Fibroblast of peridontal ligament (primary cell): ENCODE measurements around the gene CCSER1.
"Not testable (repeated sequence)": the region's sequence is repeated elsewhere in the genome, so short reads cannot be mapped to it uniquely, and the experiment has no call there.

Experiments used
- DNase-seq: peaks from one replicate; pipeline ENCODE4 v3.0.0-alpha.2; 2010; ENCODE audit errors: extremely low read depth

Gene CCSER1

DNA sequence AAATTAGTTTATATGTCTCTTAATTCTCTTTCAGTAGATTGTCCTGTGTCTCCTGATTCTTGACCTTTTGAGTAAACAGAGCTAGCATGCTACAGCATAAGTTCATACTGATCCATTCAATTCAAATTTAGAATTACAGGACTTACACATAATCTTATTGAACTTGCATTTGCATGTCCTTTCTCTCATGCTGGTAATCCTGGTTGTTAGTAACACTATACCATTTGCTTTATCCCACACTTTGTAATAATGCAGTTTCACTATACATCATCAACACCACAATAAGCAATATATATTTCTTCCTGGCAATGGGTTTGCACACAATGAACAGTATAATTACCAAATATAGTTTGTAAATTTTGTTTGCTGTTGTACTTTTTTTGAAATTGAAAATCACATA is 1239.4 kb downstream of the CCSER1 start:
- DNase-seq: no peak

GRCh38 chr4:91369116-91369515 is 1241.9 kb downstream of the CCSER1 start:
- no peak for DNase-seq

DNA sequence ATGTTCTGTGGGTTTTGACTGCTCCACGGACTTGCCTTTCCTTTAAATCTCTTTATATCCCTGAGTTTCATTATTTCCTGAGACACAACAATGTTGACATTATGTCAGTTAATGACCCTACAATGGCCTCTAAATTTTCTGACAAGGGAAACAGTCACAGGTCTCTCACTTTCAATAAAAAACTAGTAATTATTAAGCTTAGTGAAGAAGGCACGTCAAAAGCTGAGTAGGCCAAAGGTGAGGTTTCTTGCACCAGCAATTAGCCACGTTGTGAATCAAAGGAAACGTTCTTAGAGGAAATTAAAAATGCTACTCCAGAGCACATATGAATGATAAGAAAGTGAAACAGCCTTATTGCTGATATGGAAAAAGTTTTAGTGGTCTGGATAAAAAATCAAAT is 1246.4 kb downstream of the CCSER1 start:
- DNase-seq: no peak

GRCh38 chr4:91405431-91405830 is 1278.2 kb downstream of the CCSER1 start:
- DNase-seq: not testable (repeated sequence)

DNA sequence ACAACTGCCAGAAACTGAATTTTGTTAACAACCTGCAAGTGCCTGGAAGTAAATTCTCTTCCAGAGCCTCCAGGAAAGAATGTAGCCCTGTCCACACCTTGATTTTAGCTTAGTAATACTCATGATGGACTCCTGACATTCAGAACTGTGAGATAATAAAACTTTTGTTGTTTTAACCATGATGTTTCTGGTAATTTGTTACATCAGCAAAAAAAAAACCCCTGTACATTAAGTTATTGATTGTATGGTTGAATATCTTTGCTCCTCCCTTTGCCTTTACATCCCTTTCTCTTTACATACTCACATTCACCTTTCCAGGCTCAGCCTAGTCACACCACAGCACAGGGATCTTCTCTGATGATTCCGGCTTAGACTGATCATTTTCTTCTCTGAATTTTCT is 1294.8 kb downstream of the CCSER1 start:
- DNase-seq: no peak

DNA sequence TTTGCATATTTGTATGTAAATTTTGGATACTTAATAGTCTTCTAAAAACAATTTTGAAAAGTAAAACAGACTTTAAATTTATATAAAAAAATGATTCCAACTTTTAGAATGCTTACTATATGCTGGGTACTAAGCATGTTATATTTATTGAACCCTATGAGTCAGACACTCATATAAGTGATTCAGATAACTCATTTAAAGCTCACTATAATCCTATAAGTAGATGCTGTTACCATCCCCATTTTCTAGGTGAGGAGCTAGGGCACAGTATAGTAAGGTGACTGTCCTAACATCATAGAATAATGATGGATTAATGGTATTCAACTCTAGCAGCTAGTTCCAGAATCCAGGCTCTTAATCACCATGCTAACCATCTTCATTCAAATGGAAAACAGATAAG is 1299.5 kb downstream of the CCSER1 start:
- DNase-seq: no peak

DNA sequence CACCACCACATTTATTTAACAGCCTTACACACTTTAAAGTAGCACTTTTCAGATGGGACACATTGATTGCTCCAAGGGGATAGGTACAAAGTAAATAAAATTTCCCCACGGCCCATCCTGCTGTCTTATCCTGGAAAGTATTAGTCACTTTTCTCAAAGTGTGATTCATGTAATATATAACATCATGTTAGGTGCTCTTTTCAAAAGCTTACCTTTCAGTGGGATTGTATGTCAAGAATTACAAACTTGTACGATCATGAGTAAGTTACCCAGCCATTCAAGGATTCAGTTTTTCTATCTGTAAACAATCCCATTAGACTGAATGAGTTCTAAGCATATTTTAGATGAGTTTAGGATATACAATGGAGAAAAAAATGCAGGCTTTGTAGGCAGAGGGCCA is 1300.0 kb downstream of the CCSER1 start:
- DNase-seq: no peak

DNA sequence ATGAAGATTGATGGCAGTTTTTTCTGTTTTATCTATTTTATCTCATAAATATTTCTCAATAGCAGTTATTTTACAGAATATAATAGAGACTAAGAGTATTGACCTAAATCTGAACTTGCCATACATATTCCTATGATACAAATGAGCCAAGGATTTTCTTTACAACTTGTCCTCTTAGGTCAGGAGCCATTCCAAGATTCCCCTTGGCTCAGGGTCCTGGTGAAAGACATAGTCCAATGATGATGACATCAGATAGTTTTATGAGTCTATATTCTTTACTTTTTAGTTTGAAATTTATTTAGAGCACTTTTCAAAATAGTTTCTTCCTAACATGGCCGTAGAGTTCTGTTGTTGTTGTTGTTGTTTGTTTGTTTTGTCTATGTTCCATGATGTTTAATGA is 1307.4 kb downstream of the CCSER1 start:
- no peak for DNase-seq

GRCh38 chr4:91436556-91436955 is 1309.4 kb downstream of the CCSER1 start:
- DNase-seq: no peak

DNA sequence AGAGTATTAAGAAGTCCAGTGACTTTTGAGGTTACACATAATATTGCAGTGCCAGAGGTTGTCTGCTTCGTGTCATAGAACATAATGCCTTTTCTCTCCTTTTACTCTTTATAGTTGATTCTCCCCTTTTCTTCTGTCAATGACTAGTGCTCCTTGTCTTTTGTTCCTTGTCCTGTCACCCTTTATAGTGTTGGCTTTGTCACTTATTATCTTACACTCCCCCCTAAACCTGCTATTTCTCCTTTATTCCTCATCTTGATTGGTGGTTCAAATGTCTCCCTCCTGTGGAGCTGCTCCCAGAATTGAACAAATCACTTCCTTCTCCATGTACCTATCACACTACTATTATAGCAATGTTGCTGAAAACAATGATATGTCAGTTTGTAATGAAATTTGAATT is 1320.0 kb downstream of the CCSER1 start:
- no peak for DNase-seq

GRCh38 chr4:91448668-91449330 is 1321.6 kb downstream of the CCSER1 start:
- DNase-seq: peak; percentile 5

DNA sequence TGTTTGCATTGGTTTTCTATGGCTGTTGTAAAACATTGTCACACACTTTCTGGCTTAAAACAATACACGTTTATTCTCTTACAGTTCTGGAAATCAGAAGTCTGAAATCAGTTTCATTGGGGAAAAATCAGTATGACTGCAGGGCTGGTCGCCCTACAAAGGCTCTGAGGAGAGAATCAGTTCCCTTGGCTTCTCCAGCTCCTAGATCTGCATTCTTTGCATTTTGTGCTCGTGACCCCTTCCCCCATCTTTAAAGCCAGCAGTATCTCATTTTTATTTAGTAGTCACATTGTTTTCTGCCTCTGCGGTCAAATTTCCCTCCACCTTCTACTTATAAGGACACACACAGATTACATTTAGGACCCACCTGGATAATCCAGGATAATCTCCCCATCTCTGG is 1326.9 kb downstream of the CCSER1 start:
- DNase-seq: no peak

- DNase-seq: not testable (repeated sequence)
Observed at GRCh38 chr4:91462566-91462965, 1335.4 kb downstream of the CCSER1 start.

- DNase-seq: no peak
Observed at GRCh38 chr4:91470671-91471070, 1343.5 kb downstream of the CCSER1 start.

DNA sequence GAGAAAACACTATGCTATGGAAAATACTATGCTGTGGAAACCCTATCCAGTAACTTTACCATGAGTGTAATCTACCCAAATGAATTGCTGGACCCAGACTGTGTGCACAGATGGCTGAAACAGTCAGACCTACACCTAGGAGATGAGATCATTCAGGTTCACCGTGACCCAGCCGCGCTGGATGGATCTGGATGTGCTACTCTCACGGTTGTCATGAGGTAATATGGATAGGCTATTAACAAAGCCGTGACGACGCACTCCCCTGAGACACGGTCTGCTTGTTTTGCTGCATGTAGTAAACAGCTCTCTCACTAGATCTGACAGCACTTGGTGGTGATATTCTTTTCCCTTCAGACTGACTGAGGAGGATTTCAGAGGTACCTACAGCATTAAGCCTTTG is 1344.1 kb downstream of the CCSER1 start:
- no peak for DNase-seq

DNA sequence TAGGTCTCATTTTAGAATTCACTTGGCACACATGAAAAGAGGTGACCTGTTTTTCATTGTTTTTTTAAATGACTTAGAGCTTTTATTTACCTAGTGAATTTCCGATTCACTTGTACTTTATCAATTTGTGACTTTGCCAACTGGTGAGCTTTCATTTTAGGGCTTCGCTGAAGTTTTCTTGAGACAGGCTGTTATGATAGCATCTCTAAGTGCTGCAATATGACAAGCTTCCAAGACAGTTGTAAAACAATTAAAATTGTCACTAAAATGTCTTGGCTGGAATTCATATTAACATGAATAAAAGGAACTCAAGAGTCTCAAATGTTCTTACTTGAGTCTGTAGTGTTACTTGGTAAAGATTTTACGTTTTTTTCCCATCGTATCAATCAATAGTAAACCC is 1344.9 kb downstream of the CCSER1 start:
- DNase-seq: no peak

DNA sequence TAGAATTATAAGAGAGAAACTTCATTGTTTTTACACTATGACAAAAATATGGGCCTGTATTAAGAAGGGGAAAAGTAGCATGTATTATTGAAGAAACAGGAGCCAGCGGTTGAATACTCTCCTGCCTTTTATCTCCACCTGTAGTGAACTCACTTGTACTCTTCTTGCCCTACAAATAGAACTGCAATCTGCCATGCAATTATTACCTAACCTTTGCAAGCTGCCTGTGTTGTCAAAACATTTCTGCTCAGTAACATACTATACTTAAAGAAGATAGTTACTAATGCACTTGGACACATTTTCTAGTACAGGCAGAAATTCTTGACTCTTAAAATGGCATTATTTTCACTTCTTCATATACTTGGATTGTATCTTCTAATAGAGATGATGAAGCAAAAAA is 1358.2 kb downstream of the CCSER1 start:
- DNase-seq: no peak

DNA sequence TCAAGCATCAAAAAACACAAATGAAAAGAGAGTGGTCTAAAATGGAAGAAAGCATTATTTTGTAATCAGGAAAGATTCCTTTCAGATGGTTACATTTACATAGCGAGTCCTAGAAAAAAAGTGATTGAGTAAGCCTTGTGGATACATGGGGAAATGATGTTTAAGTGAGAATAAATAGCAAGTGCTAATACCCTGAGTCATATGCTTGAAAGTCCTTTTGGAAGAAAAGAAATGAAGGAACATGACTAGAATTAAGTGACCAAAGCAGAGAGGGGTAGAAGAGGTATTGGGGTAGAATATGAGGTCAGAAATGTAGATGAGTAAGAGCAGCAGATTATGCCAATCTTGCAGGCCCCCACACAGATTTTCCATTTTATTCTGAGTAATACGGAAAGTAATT is 1361.8 kb downstream of the CCSER1 start:
- DNase-seq: peak; percentile 0

DNA sequence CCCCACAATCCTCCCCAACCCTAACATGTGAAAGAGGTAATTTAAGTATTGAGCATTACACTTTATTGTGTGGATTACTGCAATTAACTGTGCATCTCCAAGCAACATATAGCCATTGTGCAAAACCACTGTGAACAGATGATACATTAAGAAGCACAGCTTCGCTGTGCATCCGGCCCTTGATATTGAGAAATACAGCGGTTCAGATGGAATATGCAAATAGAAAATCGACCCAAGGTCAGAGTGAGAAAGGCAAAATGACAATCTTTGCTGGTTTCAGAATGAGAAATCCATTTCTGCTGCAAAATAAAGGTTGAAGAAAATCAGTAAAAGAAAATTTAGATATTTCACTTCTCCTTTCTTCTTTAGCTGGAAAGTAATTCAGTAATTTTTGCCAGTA is 1370.7 kb downstream of the CCSER1 start:
- DNase-seq: no peak

DNA sequence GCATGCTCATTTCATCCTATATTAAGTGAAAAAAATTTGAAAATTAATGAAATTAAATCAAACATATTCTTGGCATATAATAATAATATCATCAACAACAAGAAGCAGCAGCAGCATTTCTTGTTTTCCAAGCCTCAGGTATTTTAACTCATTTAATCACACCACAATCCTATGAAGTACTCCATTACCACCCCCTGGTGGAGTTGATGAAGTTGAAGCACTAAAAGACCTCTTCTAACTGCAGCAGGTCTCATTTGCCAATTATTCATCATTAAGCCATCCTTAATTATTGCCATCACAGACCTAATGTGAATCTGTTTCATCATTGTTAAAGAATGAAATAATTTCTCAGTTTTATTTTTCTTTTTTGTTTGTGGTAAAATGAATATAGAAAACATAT is 1375.2 kb downstream of the CCSER1 start:
- DNase-seq: no peak

DNA sequence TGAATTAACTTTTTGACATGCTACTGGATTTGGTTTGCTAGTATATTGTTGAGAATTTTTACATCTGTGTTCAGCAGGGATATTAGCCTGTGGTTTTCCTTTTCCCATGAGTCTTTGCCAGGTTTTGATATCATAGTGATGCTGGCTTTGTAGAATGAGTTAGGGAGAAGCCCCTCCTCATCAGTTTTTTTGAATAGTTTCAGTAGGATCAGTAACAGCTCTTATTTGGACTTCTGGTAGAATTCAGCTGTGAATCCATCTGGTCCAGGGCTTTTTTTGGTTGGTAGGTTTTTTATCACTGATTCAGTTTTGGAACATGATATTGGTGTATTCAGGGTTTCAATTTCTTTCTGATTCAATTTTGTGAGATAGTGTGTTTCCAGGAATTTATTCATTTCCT is 1386.1 kb downstream of the CCSER1 start:
- DNase-seq: no peak

DNA sequence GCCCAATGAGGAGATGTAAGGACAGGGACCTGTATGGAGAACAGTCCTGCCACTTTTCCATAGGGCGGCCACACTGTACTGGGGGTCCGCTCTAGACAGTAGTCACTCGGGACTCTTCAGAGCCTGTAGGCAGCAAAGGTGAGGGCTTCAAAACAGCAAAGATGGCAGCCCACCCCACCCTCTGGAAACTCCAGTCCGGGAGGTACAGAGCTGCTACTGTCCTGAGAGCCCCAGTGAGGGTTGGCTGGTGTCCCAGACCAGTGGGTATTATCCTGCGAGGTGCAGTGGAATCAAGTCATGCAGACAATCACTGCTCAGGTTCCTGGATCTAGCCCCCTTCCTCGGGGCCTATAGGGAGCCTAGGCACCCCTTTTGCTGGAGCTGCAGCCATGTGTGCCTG is 1392.0 kb downstream of the CCSER1 start:
- DNase-seq: no peak

DNA sequence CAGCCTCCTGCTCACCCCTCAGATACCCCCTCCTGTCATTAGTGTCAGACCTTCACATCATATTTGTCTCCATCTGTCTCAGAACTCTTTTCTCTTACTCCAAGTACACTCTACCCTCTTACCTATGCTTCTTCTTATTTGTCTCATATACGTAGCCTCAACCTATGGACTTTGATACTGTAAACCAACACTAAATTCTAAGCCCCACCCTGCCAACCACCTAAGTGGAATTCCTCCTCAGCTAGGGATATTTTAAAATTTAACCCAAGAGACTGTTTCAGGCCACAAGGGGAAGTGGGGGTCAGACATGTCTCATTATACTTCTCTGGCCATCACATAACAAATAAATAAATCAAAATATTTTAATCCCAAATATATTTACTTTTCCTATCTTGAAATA is 1398.4 kb downstream of the CCSER1 start:
- no peak for DNase-seq

DNA sequence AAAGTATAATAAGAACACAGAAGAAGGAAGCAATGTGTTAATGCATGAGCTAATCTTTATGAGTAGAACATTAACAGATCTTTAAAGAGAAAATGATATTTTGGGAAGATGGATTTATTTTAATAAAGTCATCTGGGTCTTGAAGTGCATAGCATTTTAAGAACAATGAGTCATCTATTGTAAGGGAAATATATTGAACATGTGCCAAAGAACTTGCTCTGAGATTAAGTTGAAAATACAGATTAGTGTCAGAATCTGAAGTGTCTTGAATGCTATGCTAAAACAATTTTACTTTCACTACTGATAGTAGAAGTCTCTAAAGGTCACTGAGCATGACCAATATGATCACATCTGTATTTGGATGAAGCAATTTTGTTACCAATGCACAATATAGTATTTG is 1399.9 kb downstream of the CCSER1 start:
- no peak for DNase-seq
